Memory B cell (primary cell): ENCODE measurements around the gene TOB1.
A peak's percentile ranks its signal among the peaks of the same experiment; 100 is the strongest.

Experiments used
- ATAC-seq: fragments of 150-1000 bp; cut with Tn5 transposase; 2 replicates; pipeline ENCODE4 v1.10.0; 2021; ENCODE audit warnings: low read depth, mild to moderate bottlenecking, moderate library complexity
- DNase-seq, 2 donors: peaks; one replicate each; pipeline ENCODE4 v3.0.0; 2022; ENCODE audit warnings: low spot score in 2 of 2
- H3K27ac Mint-ChIP-seq: one replicate; pipeline ENCODE4 v1.8.0; 2022; ENCODE audit warnings: mild to moderate bottlenecking, moderate library complexity, mixed read lengths
- H3K27me3 Mint-ChIP-seq: one replicate; pipeline ENCODE4 v1.8.0; 2022; ENCODE audit warnings: mixed read lengths
- H3K36me3 Mint-ChIP-seq: one replicate; pipeline ENCODE4 v1.8.0; 2022; ENCODE audit warnings: mild to moderate bottlenecking, mixed read lengths
- H3K4me1 Mint-ChIP-seq: one replicate; pipeline ENCODE4 v1.8.0; 2022; ENCODE audit warnings: mixed read lengths
- H3K4me3 Mint-ChIP-seq: one replicate; pipeline ENCODE4 v1.8.0; 2022; ENCODE audit warnings: mild to moderate bottlenecking, moderate library complexity, mixed read lengths
- H3K9me3 Mint-ChIP-seq: one replicate; pipeline ENCODE4 v1.8.0; 2022; ENCODE audit warnings: mixed read lengths

Gene TOB1

GRCh38 chr17:50866261-50866949 is at the start of gene TOB1:
Gene TOB1, minus strand, starts transcription at chr17:50866354. Its CDS starts 2,337 bp downstream, at chr17:50864017.
- DNase-seq: peak; percentile 96 to 98

GRCh38 chr17:50914505-50915063 is 48.4 kb upstream of the TOB1 start:
- DNase-seq: no peak
- Mint-ChIP-seq H3K36me3 (no peaks in the 10 kb centered on the region), H3K4me3 (no peak overlapping the region), H3K4me1 (peaks cover 10% of the 10 kb centered on the region), H3K27me3 (no peaks in the 10 kb centered on the region), H3K27ac (no peak overlapping the region), H3K9me3 (no peaks in the 10 kb centered on the region)
- ATAC-seq: no peak

More at GRCh38 chr17:50866261-50866949, at the start of gene TOB1:
- ATAC-seq: peak; percentile 73
- Mint-ChIP-seq H3K4me1 (peaks cover 24% of the 10 kb centered on the region), H3K36me3 (peaks cover 9% of the 10 kb centered on the region), H3K27me3 (no peaks in the 10 kb centered on the region), H3K27ac (peak within 1 kb of the TSS; percentile 96), H3K9me3 (no peaks in the 10 kb centered on the region), H3K4me3 (peak within 1 kb of the TSS; percentile 97)

GRCh38 chr17:50913120-50913519 is 47.0 kb upstream of the TOB1 start:
- H3K27ac Mint-ChIP-seq: no peak overlapping the region
- H3K4me3 Mint-ChIP-seq: no peak overlapping the region

GRCh38 chr17:50911890-50912289 is 45.7 kb upstream of the TOB1 start:
- no peaks in the 10 kb centered on the region for H3K27me3 Mint-ChIP-seq
- no peak overlapping the region for H3K4me3 Mint-ChIP-seq
- no peaks in the 10 kb centered on the region for H3K36me3 Mint-ChIP-seq
- no peak overlapping the region for H3K27ac Mint-ChIP-seq
- DNase-seq (no peak), ATAC-seq (no peak)
- H3K9me3 Mint-ChIP-seq: no peaks in the 10 kb centered on the region
- peaks cover 3% of the 10 kb centered on the region for H3K4me1 Mint-ChIP-seq

More at GRCh38 chr17:50913120-50913519, 47.0 kb upstream of the TOB1 start:
- no peak for DNase-seq
- Mint-ChIP-seq H3K36me3 (no peaks in the 10 kb centered on the region), H3K9me3 (no peaks in the 10 kb centered on the region), H3K4me1 (peaks cover 8% of the 10 kb centered on the region), H3K27me3 (no peaks in the 10 kb centered on the region)
- ATAC-seq: no peak

- Mint-ChIP-seq H3K9me3 (no peaks in the 10 kb centered on the region), H3K4me1 (peaks cover 3% of the 10 kb centered on the region), H3K27ac (no peak overlapping the region), H3K27me3 (no peaks in the 10 kb centered on the region), H3K36me3 (no peaks in the 10 kb centered on the region), H3K4me3 (no peak overlapping the region)
- DNase-seq (no peak), ATAC-seq (no peak)
These were observed 45.3 kb upstream of the TOB1 start for GRCh38 chr17:50911450-50911849.

- peaks cover 9% of the 10 kb centered on the region for H3K4me1 Mint-ChIP-seq
These were observed 43.8 kb upstream of the TOB1 start for GRCh38 chr17:50909765-50910605.

GRCh38 chr17:50908860-50909764 is 43.0 kb upstream of the TOB1 start:
- peaks cover 10% of the 10 kb centered on the region for H3K4me1 Mint-ChIP-seq
- no peak for ATAC-seq
- DNase-seq: no peak
- no peak overlapping the region for H3K4me3 Mint-ChIP-seq
- no peaks in the 10 kb centered on the region for H3K9me3 Mint-ChIP-seq
- H3K36me3 Mint-ChIP-seq: no peaks in the 10 kb centered on the region
- peaks cover 2% of the 10 kb centered on the region for H3K27me3 Mint-ChIP-seq
- no peak overlapping the region for H3K27ac Mint-ChIP-seq

More at GRCh38 chr17:50909765-50910605, 43.8 kb upstream of the TOB1 start:
- H3K27ac Mint-ChIP-seq: no peak overlapping the region
- H3K36me3 Mint-ChIP-seq: no peaks in the 10 kb centered on the region
- no peak overlapping the region for H3K4me3 Mint-ChIP-seq
- DNase-seq: no peak
- no peaks in the 10 kb centered on the region for H3K9me3 Mint-ChIP-seq
- peak; percentile 80 for ATAC-seq
- H3K27me3 Mint-ChIP-seq: peaks cover 2% of the 10 kb centered on the region

- no peak overlapping the region for H3K4me3 Mint-ChIP-seq
- no peak for ATAC-seq
- H3K27me3 Mint-ChIP-seq: peaks cover 2% of the 10 kb centered on the region
- peaks cover 15% of the 10 kb centered on the region for H3K4me1 Mint-ChIP-seq
- no peaks in the 10 kb centered on the region for H3K9me3 Mint-ChIP-seq
- DNase-seq: no peak
- H3K36me3 Mint-ChIP-seq: no peaks in the 10 kb centered on the region
- peak overlapping the region; percentile 10 for H3K27ac Mint-ChIP-seq
These were observed 42.1 kb upstream of the TOB1 start for GRCh38 chr17:50908140-50908859.

GRCh38 chr17:50906443-50906842 is 40.3 kb upstream of the TOB1 start:
- H3K4me1 Mint-ChIP-seq: peaks cover 17% of the 10 kb centered on the region
- no peak overlapping the region for H3K27ac Mint-ChIP-seq
- DNase-seq: no peak
- H3K36me3 Mint-ChIP-seq: no peaks in the 10 kb centered on the region
- H3K4me3 Mint-ChIP-seq: no peak overlapping the region
- H3K9me3 Mint-ChIP-seq: no peaks in the 10 kb centered on the region
- H3K27me3 Mint-ChIP-seq: peaks cover 2% of the 10 kb centered on the region
- no peak for ATAC-seq

GRCh38 chr17:50905460-50905803 is 39.3 kb upstream of the TOB1 start:
- H3K4me3 Mint-ChIP-seq: no peak overlapping the region
- ATAC-seq: no peak
- peaks cover 5% of the 10 kb centered on the region for H3K27me3 Mint-ChIP-seq
- DNase-seq: no peak
- no peaks in the 10 kb centered on the region for H3K9me3 Mint-ChIP-seq
- H3K36me3 Mint-ChIP-seq: no peaks in the 10 kb centered on the region
- no peak overlapping the region for H3K27ac Mint-ChIP-seq
- H3K4me1 Mint-ChIP-seq: peaks cover 17% of the 10 kb centered on the region

- Mint-ChIP-seq H3K36me3 (no peaks in the 10 kb centered on the region), H3K4me3 (no peak overlapping the region), H3K4me1 (peaks cover 17% of the 10 kb centered on the region), H3K27ac (peak overlapping the region; percentile 17), H3K9me3 (no peaks in the 10 kb centered on the region), H3K27me3 (peaks cover 5% of the 10 kb centered on the region)
- ATAC-seq: no peak
- DNase-seq: no peak
These were observed 38.6 kb upstream of the TOB1 start for GRCh38 chr17:50904518-50905459.
